ENCODE results near the gene EIF3K. TPM values are rescaled to one million over a fixed set of nuclear protein-coding genes. Genes with fewer than 3 reads are reported as not detected.
"Not testable (repeated sequence)": the region's sequence is repeated elsewhere in the genome, so short reads cannot be mapped to it uniquely, and the experiment has no call there.

EIF3K gene
- total RNA-seq: 392 and 501 TPM in 2 replicates

DNA sequence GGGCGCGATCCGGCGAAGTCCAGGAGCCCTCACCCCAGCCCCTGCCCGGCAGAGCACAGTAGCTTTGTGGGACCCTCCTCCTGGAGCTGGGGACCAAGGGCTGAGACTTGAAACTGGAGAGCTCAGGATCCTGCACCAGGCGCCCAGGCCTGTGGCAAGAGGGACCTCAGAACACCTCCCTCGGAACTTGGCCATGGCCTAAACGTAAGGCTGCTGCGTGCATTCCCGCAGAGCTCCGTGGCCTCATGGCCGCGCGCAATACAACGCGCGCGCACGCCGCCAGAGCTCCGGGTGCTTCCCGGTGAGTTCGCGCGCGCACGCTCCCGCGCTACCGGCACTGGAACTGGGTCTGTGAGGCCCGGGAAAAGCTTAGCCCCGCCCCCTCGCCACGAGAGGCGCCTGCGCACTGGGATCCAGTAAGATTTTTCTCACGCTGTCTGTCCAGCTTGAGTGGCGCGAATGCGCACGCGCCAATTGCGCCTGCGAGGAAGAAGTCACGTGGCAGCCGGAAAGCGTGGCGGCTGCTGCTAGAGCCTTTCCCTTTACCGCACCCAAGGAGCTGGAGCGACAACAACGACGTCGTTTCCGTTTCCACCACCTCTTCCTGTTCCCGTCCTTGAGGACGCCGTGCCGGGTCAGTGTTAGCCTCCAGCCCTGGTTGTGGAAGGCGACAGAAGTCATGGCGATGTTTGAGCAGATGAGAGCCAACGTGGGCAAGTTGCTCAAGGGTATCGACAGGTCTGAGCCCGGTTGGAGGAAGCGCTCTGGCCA, at the start of gene EIF3K:
EIF3K (plus strand) TSS at position 599 of the 771 bp plus-strand sequence; CDS start at position 680, 81 bp downstream.
- peak; percentile 90 for DNase-seq (ENCODE audit: extremely low read depth, low read depth, low spot score)

- no peak for DNase-seq (ENCODE audit: extremely low read depth, low read depth, low spot score)
Measured at GRCh38 chr19:38569368-38569983, 49.5 kb upstream of the EIF3K start.

GRCh38 chr19:38571682-38572081, 47.3 kb upstream of the EIF3K start:
- no peak for DNase-seq (ENCODE audit: extremely low read depth, low read depth, low spot score)

DNA sequence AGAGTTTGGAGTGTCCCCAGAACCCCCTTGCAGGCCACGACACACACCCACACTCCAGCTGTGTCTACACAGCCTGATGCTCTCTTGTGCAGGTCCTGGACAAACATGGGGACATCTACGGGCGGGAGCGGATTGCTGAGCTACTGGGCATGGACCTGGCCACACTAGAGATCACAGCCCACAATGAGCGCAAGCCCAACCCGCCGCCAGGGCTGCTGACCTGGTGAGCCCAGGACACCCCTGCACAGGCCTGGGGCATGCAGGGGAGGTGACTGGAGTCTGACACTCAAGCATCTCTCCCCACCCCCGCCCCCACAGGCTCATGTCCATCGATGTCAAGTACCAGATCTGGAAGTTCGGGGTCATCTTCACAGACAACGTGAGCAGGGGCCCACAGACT, 41.2 kb upstream of the EIF3K start:
- DNase-seq (ENCODE audit: extremely low read depth, low read depth, low spot score): no peak

DNA sequence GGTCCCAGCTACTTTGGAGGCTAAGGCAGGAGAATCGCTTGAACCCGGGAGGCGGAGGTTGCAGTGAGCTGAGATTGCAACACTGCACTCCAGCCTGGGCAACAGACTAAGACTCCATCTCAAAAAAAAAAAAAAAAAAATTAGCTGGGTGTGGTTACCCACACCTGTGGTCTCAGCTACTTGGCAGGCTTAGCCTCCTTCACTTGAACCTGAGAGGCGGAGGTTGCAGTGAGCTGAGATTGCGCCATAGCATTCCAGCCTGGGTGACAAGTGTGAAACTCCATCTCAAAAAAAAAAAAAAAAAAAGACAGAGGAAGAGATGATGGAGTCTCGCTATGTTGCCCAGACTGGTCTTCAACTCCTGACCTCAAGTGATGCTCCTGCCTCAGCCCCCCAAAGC, 39.7 kb upstream of the EIF3K start:
- DNase-seq (ENCODE audit: extremely low read depth, low read depth, low spot score): not testable (repeated sequence)

GRCh38 chr19:38580080-38580479, 38.9 kb upstream of the EIF3K start:
- DNase-seq (ENCODE audit: extremely low read depth, low read depth, low spot score): no peak

- no peak for DNase-seq (ENCODE audit: extremely low read depth, low read depth, low spot score)
Measured at GRCh38 chr19:38583219-38583984, 35.6 kb upstream of the EIF3K start.

- no peak for DNase-seq (ENCODE audit: extremely low read depth, low read depth, low spot score)
Measured at GRCh38 chr19:38583985-38584305, 35.0 kb upstream of the EIF3K start.

GRCh38 chr19:38587562-38587961, 31.4 kb upstream of the EIF3K start:
- DNase-seq (ENCODE audit: extremely low read depth, low read depth, low spot score): no peak

- DNase-seq (ENCODE audit: extremely low read depth, low read depth, low spot score): no peak
Measured at GRCh38 chr19:38588041-38588440, 30.9 kb upstream of the EIF3K start.

- no peak for DNase-seq (ENCODE audit: extremely low read depth, low read depth, low spot score)
Measured at GRCh38 chr19:38592940-38593339, 26.0 kb upstream of the EIF3K start.

DNA sequence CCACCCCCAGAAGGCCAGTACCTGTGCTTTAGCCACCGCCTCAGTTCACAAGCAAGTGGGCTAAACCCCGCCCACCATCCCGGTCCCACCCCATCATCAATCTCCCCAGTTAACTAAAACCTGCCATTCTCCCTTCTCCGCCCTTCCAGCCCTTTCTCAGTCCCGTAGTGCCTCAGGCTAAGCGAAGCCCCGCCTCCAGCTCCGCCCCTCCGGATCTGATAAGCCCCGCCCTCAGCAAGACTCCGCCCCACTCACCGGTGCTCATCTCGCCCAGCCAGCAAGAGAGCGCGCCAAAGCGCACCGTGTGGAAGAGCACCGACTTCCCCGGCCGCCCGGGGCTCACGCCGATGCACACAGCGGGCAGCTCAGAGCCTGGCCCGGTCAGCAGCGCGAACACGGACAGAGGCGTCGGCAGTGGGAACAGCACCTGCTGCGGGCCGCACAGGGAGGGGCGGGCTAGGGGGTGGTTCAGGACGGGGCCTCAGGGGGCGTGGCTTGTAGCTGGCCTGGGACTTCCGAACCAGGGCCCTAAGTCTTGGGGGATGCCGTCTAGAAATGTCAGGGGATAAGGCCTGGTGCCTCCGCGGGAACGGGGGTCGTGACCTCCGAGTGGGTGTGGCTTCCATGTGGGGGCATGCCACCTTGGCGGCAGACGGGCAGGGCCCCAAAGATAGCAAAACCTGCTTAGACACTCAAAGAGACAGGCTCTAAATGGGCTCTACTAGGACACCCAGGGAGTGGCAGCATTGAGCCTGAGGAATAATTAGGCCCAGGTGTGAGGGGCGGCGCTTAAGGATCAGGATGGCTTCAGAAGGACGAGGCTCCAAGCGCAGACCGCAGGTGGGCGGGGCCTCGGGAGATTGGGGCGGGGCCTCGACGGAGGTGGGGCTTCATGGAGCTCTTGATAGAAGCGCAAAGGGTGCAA, 22.7 kb upstream of the EIF3K start:
- DNase-seq (ENCODE audit: extremely low read depth, low read depth, low spot score): no peak

DNA sequence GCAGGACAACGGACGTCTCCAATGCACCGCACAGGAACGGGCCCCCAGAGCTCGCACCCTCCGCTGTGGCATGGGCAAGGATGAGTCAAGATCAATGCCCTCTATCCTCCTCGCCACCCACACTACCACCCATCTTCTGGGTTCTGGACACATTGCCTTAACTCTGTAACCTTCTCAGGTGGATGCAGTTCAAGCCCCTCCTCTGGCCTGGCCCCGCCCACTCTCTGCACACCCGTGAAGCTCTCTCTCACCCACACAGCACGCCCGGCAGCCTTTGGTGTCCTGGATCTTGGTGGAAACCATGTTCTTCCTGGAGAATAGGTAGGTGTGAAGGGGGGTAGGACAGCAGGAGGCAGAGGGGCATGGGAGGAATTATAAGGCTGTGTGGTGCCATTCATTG, 21.9 kb upstream of the EIF3K start:
- DNase-seq (ENCODE audit: extremely low read depth, low read depth, low spot score): no peak

DNA sequence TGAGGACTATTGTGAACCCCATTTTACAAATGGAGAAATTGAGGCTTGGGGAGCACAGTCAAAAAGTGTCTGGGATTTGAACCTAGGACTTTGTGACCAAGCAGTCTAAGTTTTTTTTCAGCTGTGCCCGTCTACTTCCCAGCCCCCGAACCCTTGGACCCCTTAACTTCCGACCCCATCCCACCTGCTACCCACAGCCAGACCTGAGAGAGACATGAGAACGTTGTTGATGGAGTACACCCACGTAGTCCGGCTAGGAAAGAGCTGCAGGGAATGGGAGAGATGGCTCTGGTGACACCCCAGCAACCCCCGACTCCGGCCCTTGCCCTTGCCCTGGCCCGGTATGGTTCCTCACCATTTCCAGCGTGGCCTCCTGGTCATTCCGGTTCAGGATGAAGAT, 19.3 kb upstream of the EIF3K start:
- DNase-seq (ENCODE audit: extremely low read depth, low read depth, low spot score): no peak

- DNase-seq (ENCODE audit: extremely low read depth, low read depth, low spot score): not testable (repeated sequence)
Measured at GRCh38 chr19:38602856-38603255, 16.1 kb upstream of the EIF3K start.

DNA sequence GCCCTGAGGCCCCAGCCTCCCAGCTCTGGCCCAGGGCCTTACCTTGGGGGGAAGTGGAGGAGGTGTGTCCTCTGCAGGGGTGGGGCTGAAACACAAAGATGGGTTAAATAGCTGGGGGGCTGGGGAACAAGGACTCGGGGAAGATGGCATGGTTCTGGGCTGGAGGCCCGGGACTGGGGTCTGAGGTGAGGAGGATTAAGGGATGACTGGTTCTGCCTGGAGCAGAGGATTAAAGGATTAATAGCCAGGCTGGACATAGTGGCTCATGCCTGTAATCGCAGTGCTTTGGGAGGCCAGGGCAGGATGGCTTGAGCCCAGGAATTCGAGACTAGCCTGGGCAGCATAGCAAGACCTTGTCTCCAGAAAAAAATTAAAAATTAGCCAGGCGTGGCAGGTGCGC, 12.9 kb upstream of the EIF3K start:
- no peak for DNase-seq (ENCODE audit: extremely low read depth, low read depth, low spot score)

DNA sequence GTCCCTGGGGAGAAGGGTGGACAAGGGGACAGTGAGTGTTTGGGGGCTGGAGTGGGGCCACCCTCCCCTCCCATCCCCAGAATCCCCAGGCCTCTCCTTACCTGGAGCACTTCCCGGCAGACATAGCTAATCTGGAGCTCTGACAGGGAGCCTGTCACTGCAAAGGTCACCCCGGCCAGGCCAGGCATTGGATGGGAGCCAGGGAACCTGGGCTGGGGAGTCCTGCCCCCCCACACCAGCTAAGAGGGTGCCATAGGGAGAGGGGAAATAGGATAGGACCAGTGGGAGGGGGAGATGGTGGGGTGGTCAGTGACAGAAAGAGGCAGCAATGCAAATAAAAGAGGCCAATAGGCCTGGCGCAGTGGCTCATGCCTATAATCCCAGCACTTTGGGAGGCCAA, 4.7 kb upstream of the EIF3K start:
- DNase-seq (ENCODE audit: extremely low read depth, low read depth, low spot score): no peak

DNA sequence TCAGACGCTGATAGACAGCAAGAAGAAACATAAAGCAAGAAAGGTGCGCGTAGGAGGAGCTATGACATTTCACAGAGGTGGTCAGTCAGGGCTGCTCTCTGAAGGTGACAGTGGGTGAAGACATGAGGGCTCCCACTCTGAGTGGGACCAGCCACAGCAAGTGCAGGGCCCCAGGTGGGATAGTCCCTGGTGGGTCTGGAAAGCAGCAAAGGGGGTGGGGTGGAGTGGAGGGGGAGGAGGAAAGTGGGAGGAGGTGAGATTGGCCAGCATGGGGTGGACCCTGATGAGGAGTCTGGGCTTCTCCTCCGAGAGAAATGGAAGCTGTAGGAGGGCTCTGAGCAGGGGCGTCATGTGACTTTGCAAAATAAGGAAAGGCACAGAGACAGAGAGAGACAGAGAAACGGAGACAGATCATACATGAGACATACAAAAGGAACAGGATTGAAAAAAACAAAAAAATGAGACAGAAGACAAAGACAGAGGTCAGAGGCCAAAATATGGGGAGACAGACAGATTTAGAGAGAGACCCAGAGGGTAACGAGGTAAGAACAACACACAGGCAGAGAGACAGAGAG, 3.9 kb upstream of the EIF3K start:
- DNase-seq (ENCODE audit: extremely low read depth, low read depth, low spot score): no peak

DNA sequence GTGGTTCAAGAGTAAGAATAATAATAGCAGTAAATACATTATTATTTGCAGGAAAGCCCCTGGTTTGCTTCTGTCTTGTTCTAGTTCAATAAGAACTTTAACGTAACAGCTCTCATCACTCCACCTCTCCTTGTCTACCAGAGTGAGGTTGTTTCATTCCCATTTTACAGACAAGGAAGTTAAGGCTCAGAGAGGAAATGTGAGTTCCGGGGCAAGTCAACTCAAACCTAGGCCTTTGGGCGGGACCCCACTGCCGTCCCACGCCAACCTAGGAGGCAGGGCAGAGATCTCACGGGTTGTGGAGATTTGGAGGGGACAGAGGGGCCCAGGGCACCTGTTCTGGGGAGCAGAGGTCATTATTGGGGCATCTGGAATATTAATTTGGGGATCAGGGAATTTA, 2.7 kb upstream of the EIF3K start:
- DNase-seq (ENCODE audit: extremely low read depth, low read depth, low spot score): no peak

GRCh38 chr19:38617283-38617763, 1.7 kb upstream of the EIF3K start:
- no peak for DNase-seq (ENCODE audit: extremely low read depth, low read depth, low spot score)
